COLO829 (cell line): Measurements from ENCODE around the gene LRP6.

Experiments
- DNase-seq: peaks from one replicate; pipeline ENCODE4 v3.0.0; 2012; ENCODE audit warnings: low spot score

Gene LRP6

DNA sequence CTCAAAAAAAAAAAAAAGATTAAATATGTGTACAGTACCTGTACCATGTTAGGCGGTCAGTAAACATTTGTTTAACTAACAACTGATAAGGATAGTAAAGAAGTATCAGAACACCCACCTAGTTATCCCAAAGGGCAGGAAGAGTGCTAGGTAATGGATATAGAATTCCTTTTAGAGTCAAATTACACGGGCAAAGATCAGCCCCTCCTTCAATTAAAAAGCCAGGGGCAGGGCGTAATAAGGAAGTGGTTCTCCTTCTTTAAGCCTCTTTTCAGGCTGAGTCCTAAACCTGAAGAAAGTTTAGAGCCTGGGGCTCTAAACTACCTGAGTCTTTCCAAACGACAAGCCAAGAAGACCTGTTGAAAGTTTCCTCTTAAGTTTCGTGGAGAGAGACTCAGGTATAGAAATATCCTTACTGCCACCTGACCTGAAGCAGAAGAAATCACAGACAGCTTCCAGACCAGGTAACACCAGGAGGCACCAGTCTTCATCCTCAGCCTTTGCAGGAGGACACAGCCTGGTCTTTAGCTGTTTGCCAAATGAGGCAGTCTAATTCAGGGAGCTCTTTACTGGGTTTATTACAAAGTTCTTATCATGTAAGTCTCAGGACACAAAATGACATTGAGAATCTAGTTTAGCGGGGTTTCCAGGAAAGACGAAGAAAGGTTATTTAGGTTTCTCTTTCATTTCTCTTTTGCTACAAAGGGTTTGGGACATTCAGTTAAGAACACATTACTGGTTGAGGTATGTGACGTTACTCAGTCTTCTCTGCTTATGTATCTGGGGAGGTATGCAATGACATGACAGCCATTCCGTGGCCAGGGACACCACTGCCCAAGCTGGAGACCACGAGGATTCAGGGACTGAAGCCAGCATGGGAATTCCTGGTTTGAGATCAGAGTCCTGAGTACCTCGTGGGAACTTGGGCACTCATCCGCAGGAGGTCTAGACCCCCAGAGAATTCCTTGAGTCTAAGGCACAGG is 195.9 kb downstream of the LRP6 start, which contains the start of gene BCL2L14:
BCL2L14 (plus strand) TSS at position 266 of the 983 bp plus-strand sequence. CDS start 8,367 bp downstream, outside the sequence.
- DNase-seq = no peak

DNA sequence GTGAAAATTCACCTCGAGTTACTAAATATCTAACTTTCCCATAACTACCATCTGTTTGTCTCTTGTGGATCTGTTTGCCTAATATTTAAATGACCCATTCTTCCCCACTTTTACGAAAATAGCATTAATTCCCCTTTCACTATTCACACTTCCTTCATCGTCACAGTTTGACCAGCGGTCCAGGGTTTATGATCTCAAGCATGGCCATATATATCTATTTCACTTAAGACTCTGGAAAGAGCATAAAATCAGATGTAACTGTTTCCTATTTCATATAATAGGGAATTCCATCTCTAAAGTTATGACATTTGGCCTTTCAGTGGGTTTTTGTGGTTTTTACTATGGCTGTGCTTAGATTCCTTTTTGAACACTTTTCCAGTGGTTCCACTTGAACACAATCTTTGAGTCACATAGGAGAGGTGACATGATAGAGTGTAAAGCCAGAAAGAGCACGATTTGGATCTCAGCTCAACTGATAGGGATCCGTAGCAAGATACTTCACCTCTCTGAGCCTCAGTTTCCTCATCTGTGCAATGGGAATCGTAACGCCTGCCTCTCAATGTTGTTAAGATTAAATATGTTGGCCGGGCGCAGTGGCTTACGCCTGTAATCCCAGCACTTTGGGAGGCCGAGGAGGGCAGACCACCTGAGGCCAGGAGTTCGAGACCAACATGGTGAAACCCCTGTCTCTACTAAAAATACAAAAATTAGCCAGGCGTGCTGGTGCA is 196.9 kb downstream of the LRP6 start:
- DNase-seq = no peak

DNA sequence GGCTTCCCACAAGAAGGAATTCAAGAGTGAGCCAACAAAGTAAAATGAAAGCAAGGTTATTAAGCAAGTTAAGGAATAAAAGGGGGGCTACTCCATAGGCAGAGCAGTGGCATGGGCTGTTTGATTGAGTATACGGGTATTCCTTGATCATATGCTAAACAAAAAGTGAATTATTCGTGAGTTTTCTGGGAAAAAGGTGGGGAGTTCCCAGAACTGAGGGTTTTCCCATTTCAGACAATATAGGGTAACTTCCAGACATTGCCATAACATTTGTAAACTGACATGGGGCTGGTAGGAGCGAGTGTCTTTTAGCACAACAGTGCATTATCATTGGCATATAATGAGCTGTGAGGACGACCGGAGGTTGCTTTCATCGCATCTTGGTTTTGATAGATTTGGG is 198.1 kb downstream of the LRP6 start:
- DNase-seq = no peak
